ENCODE data around the gene ZKSCAN4.

Gene ZKSCAN4

GRCh38 chr6:28248916-28249315 is 3.2 kb downstream of the ZKSCAN4 start:
- no peak for DNase-seq (ENCODE audit: low read depth)

- DNase-seq (ENCODE audit: low read depth), result no peak
Observed at GRCh38 chr6:28245206-28245941, 6.7 kb downstream of the ZKSCAN4 start.

GRCh38 chr6:28243946-28244345 is 8.1 kb downstream of the ZKSCAN4 start:
- DNase-seq (ENCODE audit: low read depth), result no peak

GRCh38 chr6:28240471-28240870 is 11.6 kb downstream of the ZKSCAN4 start:
- peak; percentile 68 for DNase-seq (ENCODE audit: low read depth)

GRCh38 chr6:28239636-28240035 is 12.4 kb downstream of the ZKSCAN4 start:
- no peak for DNase-seq (ENCODE audit: low read depth)

GRCh38 chr6:28235912-28236452 is 16.1 kb downstream of the ZKSCAN4 start:
- no peak for DNase-seq (ENCODE audit: low read depth)

GRCh38 chr6:28232785-28233184 is 19.3 kb downstream of the ZKSCAN4 start:
- DNase-seq (ENCODE audit: low read depth), result no peak

- DNase-seq (ENCODE audit: low read depth), result no peak
Observed at GRCh38 chr6:28226460-28226859, 25.6 kb downstream of the ZKSCAN4 start.

GRCh38 chr6:28225056-28225834 is 26.8 kb downstream of the ZKSCAN4 start, which contains the start of gene ZSCAN9:
ZSCAN9 (plus strand) TSS chr6:28225275; CDS start chr6:28227085, 1,810 bp downstream.
- peak; percentile 88 for DNase-seq (ENCODE audit: low read depth)

- no peak for DNase-seq (ENCODE audit: low read depth)
Observed at GRCh38 chr6:28224131-28225055, 27.7 kb downstream of the ZKSCAN4 start.

GRCh38 chr6:28220257-28221133 is 31.6 kb downstream of the ZKSCAN4 start:
- no peak for DNase-seq (ENCODE audit: low read depth)

- DNase-seq (ENCODE audit: low read depth), result peak; percentile 40
Observed at GRCh38 chr6:28218312-28219248, 33.5 kb downstream of the ZKSCAN4 start.

GRCh38 chr6:28217890-28218289 is 34.2 kb downstream of the ZKSCAN4 start:
- no peak for DNase-seq (ENCODE audit: low read depth)

GRCh38 chr6:28215425-28215824 is 36.6 kb downstream of the ZKSCAN4 start:
- DNase-seq (ENCODE audit: low read depth), result no peak

GRCh38 chr6:28213213-28213523 is 38.9 kb downstream of the ZKSCAN4 start:
- DNase-seq (ENCODE audit: low read depth), result no peak

GRCh38 chr6:28212510-28213212 is 39.4 kb downstream of the ZKSCAN4 start:
- peak; percentile 71 for DNase-seq (ENCODE audit: low read depth)

GRCh38 chr6:28211840-28212509 is 40.1 kb downstream of the ZKSCAN4 start:
- DNase-seq (ENCODE audit: low read depth), result no peak

- DNase-seq (ENCODE audit: low read depth), result no peak
Observed at GRCh38 chr6:28209753-28210535, 42.1 kb downstream of the ZKSCAN4 start.

Measured in amniotic epithelial cell (primary cell).